Stimulated activated naive CD8-positive, alpha-beta T cell treated with anti-CD3 and anti-CD28 coated beads, Interleukin-15, Interleukin-2, amounts not matched to agents 100 ng/mL and 50 ng/mL, for 24 hours (primary cell): Measurements from ENCODE around the gene ZFR2.
"Not testable (repeated sequence)": the region's sequence is repeated elsewhere in the genome, so short reads cannot be mapped to it uniquely, and the experiment has no call there.

Experiments
- H3K27ac Mint-ChIP-seq: one replicate; pipeline ENCODE4 v1.8.0; 2021; ENCODE audit warnings: mild to moderate bottlenecking, mixed read lengths
- H3K27me3 Mint-ChIP-seq: one replicate; pipeline ENCODE4 v1.8.0; 2021; ENCODE audit warnings: mixed read lengths
- H3K36me3 Mint-ChIP-seq: one replicate; pipeline ENCODE4 v1.8.0; 2021; ENCODE audit warnings: low read depth, mixed read lengths
- H3K4me1 Mint-ChIP-seq: one replicate; pipeline ENCODE4 v1.8.0; 2021; ENCODE audit warnings: low read depth, mixed read lengths
- H3K4me3 Mint-ChIP-seq: one replicate; pipeline ENCODE4 v1.8.0; 2021; ENCODE audit warnings: mild to moderate bottlenecking, mixed read lengths
- H3K9me3 Mint-ChIP-seq: one replicate; pipeline ENCODE4 v1.8.0; 2021; ENCODE audit warnings: mixed read lengths

ZFR2 gene

GRCh38 chr19:3868770-3869456, at the start of gene ZFR2:
Gene ZFR2, minus strand, starts transcription at chr19:3869038. Its CDS starts 21 bp downstream, at chr19:3869017.
- no peak within 1 kb of the TSS for H3K27ac Mint-ChIP-seq

GRCh38 chr19:3916033-3916432, 47.2 kb upstream of the ZFR2 start:
- Mint-ChIP-seq H3K27me3 (peaks cover 8% of the 10 kb centered on the region), H3K4me1 (no peaks in the 10 kb centered on the region), H3K9me3 (no peaks in the 10 kb centered on the region), H3K4me3 (no peak overlapping the region), H3K27ac (no peak overlapping the region), H3K36me3 (no peaks in the 10 kb centered on the region)

More at GRCh38 chr19:3868770-3869456, at the start of gene ZFR2:
- Mint-ChIP-seq H3K27me3 (peaks cover 32% of the 10 kb centered on the region), H3K4me3 (no peak within 1 kb of the TSS), H3K4me1 (peaks cover 7% of the 10 kb centered on the region), H3K36me3 (peaks cover 4% of the 10 kb centered on the region), H3K9me3 (no peaks in the 10 kb centered on the region)

DNA sequence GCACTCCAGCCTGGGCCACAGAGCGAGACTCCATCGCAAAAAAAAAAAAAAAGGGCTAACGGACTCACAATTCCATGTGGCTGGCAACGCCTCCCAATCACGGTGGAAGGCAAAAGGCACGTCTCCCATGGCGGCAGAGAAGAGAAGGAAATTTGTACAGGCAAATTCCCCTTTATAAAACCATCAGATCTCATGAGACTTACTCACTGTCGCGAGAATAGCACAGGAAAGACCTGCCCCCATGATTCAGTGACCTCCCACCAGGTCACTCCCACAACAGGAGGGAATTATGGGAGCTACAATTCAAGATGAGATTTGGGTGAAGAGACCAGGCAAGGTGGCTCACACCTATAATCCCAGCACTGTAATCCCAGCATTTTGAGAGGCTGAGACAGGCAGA, 45.4 kb upstream of the ZFR2 start:
- peaks cover 4% of the 10 kb centered on the region for H3K27me3 Mint-ChIP-seq
- H3K27ac Mint-ChIP-seq = no peak overlapping the region
- H3K9me3 Mint-ChIP-seq = no peaks in the 10 kb centered on the region
- no peak overlapping the region for H3K4me3 Mint-ChIP-seq
- no peaks in the 10 kb centered on the region for H3K36me3 Mint-ChIP-seq
- H3K4me1 Mint-ChIP-seq = no peaks in the 10 kb centered on the region

- Mint-ChIP-seq H3K36me3 (no peaks in the 10 kb centered on the region), H3K4me1 (no peaks in the 10 kb centered on the region), H3K4me3 (no peak overlapping the region), H3K9me3 (no peaks in the 10 kb centered on the region), H3K27ac (no peak overlapping the region), H3K27me3 (no peaks in the 10 kb centered on the region)
Observed at GRCh38 chr19:3910105-3910504, 41.3 kb upstream of the ZFR2 start.

DNA sequence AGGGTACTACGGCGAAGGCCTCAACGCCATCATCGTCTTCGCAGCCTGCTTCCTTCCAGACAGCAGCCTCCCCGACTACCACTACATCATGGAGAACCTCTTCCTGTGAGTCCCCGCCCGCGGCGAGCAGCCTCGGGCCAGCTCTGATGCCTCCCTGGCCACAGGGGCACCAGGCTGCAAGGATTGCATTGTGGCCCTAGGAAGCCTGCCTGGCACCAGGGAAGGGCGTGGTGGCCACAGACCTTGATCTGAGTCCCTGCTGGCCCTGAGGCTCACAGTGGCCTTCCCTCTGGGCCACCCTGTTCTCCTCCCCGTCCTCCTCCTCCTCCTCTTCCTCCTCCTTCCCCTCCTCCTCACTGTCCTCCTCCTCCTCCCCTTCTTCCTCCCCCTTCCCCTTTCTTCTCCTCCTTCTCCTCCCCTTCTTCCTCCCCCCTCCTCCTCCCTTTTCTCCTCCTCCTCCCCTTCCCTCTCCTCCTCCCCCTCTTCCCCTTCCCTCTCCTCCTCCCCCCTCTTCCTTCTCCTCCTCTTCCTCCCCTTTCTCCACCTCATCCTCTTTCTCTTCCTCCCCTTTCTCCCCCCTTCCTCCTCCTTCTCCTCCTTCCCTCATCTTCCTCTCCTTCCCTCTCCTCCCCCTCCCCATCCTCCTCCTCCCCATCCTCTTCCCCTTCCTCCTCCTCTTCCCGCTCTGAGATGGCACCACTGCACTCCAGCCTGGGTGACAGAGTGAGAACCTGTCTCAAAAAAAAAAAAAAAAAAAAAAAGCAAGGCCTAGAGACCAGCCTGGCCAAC, 39.6 kb upstream of the ZFR2 start:
- Mint-ChIP-seq H3K4me3 (no peak overlapping the region), H3K36me3 (no peaks in the 10 kb centered on the region), H3K4me1 (no peaks in the 10 kb centered on the region), H3K9me3 (no peaks in the 10 kb centered on the region), H3K27me3 (no peaks in the 10 kb centered on the region), H3K27ac (no peak overlapping the region)

GRCh38 chr19:3907626-3908265, 38.9 kb upstream of the ZFR2 start:
- no peak overlapping the region for H3K27ac Mint-ChIP-seq
- H3K9me3 Mint-ChIP-seq = no peaks in the 10 kb centered on the region
- H3K4me3 Mint-ChIP-seq = no peak overlapping the region
- H3K36me3 Mint-ChIP-seq = no peaks in the 10 kb centered on the region
- H3K4me1 Mint-ChIP-seq = no peaks in the 10 kb centered on the region
- no peaks in the 10 kb centered on the region for H3K27me3 Mint-ChIP-seq

GRCh38 chr19:3904233-3904632, 35.4 kb upstream of the ZFR2 start:
- Mint-ChIP-seq H3K4me1 (no peaks in the 10 kb centered on the region), H3K36me3 (no peaks in the 10 kb centered on the region), H3K4me3 (no peak overlapping the region), H3K9me3 (no peaks in the 10 kb centered on the region), H3K27ac (no peak overlapping the region), H3K27me3 (no peaks in the 10 kb centered on the region)

- H3K4me3 Mint-ChIP-seq = no peak overlapping the region
- peaks cover 4% of the 10 kb centered on the region for H3K4me1 Mint-ChIP-seq
- H3K36me3 Mint-ChIP-seq = peaks cover 3% of the 10 kb centered on the region
- H3K27ac Mint-ChIP-seq = no peak overlapping the region
- peaks cover 4% of the 10 kb centered on the region for H3K9me3 Mint-ChIP-seq
- no peaks in the 10 kb centered on the region for H3K27me3 Mint-ChIP-seq
Observed at GRCh38 chr19:3902317-3902973, 33.6 kb upstream of the ZFR2 start.

GRCh38 chr19:3899531-3900294, 30.9 kb upstream of the ZFR2 start:
- Mint-ChIP-seq H3K27ac (no peak overlapping the region), H3K9me3 (peaks cover 4% of the 10 kb centered on the region), H3K4me3 (no peak overlapping the region), H3K36me3 (peaks cover 3% of the 10 kb centered on the region), H3K27me3 (no peaks in the 10 kb centered on the region), H3K4me1 (peaks cover 4% of the 10 kb centered on the region)

DNA sequence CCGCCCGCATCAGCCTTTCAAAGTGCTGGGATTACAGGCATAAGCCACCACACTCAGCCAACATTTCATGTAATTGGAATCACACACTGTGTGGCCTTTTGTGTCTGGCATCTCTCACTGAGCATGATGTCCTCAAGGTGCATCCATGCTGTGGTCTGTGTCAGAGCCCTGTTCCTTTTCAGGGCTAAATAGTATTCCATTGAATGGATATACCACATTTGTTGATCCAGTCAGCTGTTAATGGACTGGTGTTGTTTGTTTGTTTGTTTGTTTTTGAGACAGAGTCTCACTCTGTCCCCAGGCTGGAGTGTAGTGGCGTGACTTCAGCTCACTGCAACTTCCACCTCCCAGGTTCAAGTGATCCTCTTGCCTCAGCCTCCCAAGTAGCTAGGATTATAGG, 29.6 kb upstream of the ZFR2 start:
- H3K27me3 Mint-ChIP-seq = no peaks in the 10 kb centered on the region
- H3K36me3 Mint-ChIP-seq = peaks cover 3% of the 10 kb centered on the region
- H3K4me3 Mint-ChIP-seq = no peak overlapping the region
- peaks cover 4% of the 10 kb centered on the region for H3K4me1 Mint-ChIP-seq
- no peak overlapping the region for H3K27ac Mint-ChIP-seq
- H3K9me3 Mint-ChIP-seq = peaks cover 4% of the 10 kb centered on the region

GRCh38 chr19:3897936-3898335, 29.1 kb upstream of the ZFR2 start:
- Mint-ChIP-seq H3K9me3 (peaks cover 4% of the 10 kb centered on the region), H3K27me3 (no peaks in the 10 kb centered on the region), H3K27ac (no peak overlapping the region), H3K4me3 (no peak overlapping the region), H3K4me1 (peaks cover 4% of the 10 kb centered on the region), H3K36me3 (peaks cover 3% of the 10 kb centered on the region)

DNA sequence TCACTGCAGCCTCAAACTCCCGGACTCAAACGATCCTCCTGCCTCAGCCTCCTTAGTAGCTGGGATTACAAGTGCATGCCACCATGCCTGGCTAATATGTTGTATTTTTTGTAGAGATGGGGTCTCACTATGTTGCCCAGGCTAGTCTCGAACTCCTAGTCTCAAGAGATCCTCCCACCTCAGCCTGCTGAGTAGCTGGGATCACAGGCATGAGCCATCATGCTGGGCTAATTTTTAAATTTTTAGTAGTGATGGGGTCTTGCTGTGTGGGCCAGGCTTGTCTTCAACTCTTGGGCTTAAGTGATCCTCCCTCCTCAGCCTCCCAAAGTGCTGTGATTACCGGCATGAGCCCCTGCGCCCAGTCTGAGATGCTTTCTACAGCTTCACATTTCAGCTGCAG, 26.9 kb upstream of the ZFR2 start:
- H3K4me3 Mint-ChIP-seq = no peak overlapping the region

GRCh38 chr19:3894959-3895358, 26.1 kb upstream of the ZFR2 start:
- not testable (repeated sequence) for H3K4me3 Mint-ChIP-seq, H3K27ac Mint-ChIP-seq, H3K27me3 Mint-ChIP-seq, H3K4me1 Mint-ChIP-seq, H3K36me3 Mint-ChIP-seq, H3K9me3 Mint-ChIP-seq

More for the DNA sequence above, 26.9 kb upstream of the ZFR2 start:
- Mint-ChIP-seq H3K9me3 (peaks cover 4% of the 10 kb centered on the region), H3K4me1 (peaks cover 4% of the 10 kb centered on the region), H3K27ac (no peak overlapping the region), H3K36me3 (peaks cover 3% of the 10 kb centered on the region), H3K27me3 (no peaks in the 10 kb centered on the region)

DNA sequence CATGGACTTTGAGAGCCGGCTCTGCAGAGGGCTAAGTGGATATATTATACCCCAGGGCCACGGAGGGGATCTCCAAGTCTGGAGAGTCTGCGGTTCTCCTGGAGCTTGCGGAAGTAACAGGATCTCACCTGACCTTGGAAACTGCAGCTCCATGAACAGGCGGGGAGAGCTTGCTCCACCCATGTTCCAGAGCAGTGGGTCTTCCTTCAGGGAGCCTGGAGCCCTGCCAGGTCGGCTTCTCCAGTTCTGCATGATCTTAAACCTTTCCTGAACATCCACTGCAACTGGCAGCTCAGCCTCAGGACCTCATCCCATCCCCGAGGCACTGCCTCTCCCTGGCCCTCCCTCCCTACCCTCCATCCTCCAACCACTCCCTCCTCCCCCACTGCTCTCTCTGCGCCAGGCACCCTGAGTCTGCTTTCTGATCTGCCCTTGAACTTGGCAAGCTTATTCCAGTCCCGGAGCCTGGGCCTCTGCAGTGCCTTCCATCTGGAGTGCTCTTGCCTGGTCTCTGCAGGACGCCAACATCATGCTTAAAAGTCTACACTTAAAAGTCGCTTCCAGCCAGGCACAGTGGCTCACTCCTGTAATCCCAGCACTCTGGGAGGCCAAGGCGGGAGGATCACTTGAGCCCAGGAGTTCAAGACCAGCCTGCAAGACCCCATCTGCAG, 24.8 kb upstream of the ZFR2 start:
- Mint-ChIP-seq H3K4me1 (peaks cover 4% of the 10 kb centered on the region), H3K27me3 (no peaks in the 10 kb centered on the region), H3K36me3 (no peaks in the 10 kb centered on the region), H3K9me3 (no peaks in the 10 kb centered on the region), H3K27ac (no peak overlapping the region), H3K4me3 (no peak overlapping the region)
